Measurements from ENCODE around the gene SCARF1. TPM values are rescaled to one million over a fixed set of nuclear protein-coding genes. Genes with fewer than 3 reads are reported as not detected.

Gene SCARF1

GRCh38 chr17:1584167-1584566, 61.4 kb downstream of the SCARF1 start:
- DNase-seq, result no peak
- WGBS (ENCODE audit: extremely low coverage, insufficient coverage, low lambda C conversion rate), result no CpG with 5 or more reads among the region's 14 CpGs
- Histone ChIP-seq H4K5ac (ENCODE audit: low read length) (no peak overlapping the region), H2BK5ac (ENCODE audit: low read length) (no peak overlapping the region), H2BK120ac (ENCODE audit: low read depth, low read length) (no peak overlapping the region), H3K18ac (ENCODE audit: low read length) (no peak overlapping the region), H3K27ac (ENCODE audit: low read depth, low read length) (no peak overlapping the region), H3K4ac (ENCODE audit: low read depth, low read length) (no peak overlapping the region), H3K9ac (ENCODE audit: low read length) (no peak overlapping the region), H3K79me2 (ENCODE audit: control insufficient read depth, insufficient read depth, low read length) (no peaks in the 10 kb centered on the region), H2BK15ac (replicated peaks; ENCODE audit: low read depth) (no peak overlapping the region), H3K4me2 (ENCODE audit: low read length) (no peak overlapping the region), H3K4me3 (ENCODE audit: low read length) (no peak overlapping the region), H3K23ac (ENCODE audit: low read length) (no peak overlapping the region), H4K8ac (ENCODE audit: low read depth, low read length) (no peak overlapping the region), H3K56ac (ENCODE audit: low read length) (no peak overlapping the region), H3K4me1 (ENCODE audit: control insufficient read depth, low read depth, low read length) (no peaks in the 10 kb centered on the region), H3K36me3 (ENCODE audit: control insufficient read depth, insufficient read depth, low read length) (no peaks in the 10 kb centered on the region), H3K27me3 (ENCODE audit: insufficient read depth, low read length, poor library complexity) (no peaks in the 10 kb centered on the region), H3K79me1 (ENCODE audit: low read length) (no peaks in the 10 kb centered on the region), H2AK5ac (ENCODE audit: low read length) (no peak overlapping the region)

Small RNAs within 50 kb of the gene (small RNA-seq; reads per million reads assigned to genes)
- gene RN7SL105P (ENCODE audit: insufficient read depth), result not detected

Data from mesendoderm (in vitro differentiated cells).